ENCODE results near the gene REPS1. TPM values are rescaled to one million over a fixed set of nuclear protein-coding genes. Genes with fewer than 3 reads are reported as not detected.
"Not testable (repeated sequence)": the region's sequence is repeated elsewhere in the genome, so short reads cannot be mapped to it uniquely, and the experiment has no call there.

REPS1 gene
- total RNA-seq, 1 experiment from 2014 or later, result 35.8 TPM

DNA sequence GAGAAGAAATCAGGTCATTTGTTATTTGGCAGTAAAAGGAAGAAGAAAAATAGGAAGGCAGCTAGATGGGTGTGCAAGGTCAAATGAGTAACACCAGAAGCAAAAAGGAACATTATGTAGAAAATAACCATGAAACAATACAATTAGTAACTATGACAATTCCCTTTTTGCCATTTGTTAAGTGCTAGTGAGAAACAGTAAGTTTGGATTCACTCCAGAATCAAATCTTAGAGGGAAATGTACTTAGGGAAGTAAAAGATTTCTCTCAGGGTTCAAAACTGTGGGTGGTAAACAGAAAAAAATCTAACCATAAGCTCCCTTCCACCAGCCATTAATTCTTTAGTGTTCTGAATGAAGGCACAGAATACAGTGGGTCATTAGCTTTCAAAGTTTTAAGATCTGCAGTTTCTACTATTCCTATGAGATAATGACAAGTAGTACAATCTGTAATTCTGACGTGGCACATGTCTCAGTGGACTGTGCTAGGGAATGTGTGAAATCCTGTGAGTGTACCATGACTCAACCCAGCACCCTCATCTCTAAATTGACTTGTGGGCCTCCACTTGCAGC lies 17.1 kb downstream of the REPS1 start:
- DNase-seq (ENCODE audit: low read depth), result peak; percentile 89

DNA sequence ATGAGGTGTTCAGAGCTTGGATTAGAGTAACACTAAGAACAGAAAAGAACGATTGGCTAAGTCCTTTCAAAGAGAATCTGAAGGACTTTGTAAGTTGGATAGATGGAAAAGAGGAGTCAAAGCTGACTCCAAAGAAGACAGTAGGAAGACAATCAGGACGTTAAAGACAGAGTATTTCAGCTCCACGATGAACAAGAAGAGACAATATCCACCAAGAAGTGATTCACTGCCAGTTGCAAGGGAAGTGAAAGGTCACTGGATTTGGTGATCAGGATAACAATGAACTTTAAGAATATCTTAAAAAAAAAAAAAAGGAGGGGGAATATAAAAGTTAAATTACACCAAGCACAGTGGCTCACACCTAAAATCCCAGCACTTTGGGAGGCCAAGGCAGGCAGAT lies 17.9 kb downstream of the REPS1 start:
- no peak for DNase-seq (ENCODE audit: low read depth)

DNA sequence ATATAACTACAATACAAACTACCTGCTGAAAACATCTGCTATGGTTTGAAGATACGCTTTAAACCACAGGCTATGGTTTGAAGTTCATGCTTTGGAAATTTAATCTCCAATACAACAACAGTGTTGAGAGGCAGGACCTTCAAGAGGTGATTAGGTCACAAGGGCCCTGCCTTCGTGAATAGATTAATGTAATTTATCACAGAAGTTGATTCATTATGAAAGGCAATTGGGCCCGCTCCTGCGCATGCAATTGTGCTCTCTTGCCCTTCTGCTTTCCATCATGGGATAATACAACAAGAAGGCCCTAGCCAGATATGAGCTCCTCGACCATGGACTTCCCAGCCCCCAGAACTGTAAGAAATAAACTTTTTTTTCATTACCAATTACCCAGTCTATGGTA lies 21.2 kb downstream of the REPS1 start:
- DNase-seq (ENCODE audit: low read depth), result no peak

DNA sequence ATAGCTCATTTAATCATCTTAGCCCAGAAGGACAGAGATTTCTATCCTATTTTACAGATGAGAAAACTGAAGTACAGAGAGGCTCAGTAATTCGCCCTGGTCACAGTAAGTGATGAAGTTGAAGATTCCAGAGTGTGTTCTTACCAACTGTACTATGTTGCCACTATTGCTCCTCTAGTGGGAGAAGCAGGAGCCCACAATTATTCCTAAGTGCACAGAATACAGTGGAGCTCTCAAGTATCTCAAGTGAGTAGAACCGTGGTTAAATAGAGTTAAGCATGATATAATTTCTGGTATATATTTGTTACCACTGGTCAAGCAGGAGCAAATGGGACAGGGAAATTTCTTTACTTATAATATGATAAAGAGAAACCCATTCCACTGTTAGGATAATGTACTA lies 22.1 kb downstream of the REPS1 start:
- DNase-seq (ENCODE audit: low read depth), result no peak

DNA sequence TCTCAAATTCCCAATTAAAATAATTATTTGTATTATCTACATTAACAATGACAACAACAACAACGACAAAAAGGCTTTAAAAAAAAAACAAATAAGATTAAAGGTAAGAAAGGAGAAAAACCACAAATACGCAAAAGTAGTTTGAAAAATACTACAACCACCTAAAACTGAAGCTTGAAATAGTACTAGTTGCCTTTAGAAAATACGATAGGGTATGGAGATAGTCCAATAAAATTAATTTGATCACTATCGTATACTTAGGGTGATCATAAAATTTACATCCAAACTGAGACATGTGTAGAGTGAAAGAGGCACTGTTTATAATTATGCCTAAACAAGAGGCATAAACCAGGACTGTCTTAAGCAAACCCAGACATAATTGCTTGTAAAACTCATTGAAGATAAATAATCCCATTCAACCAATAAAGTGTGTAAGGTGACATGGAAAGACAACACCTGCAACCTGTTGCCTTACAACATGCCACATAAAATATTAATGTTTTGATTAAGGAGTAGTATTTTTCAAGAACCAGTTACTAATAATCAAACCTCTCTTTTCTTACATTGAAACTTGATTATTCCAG lies 22.7 kb downstream of the REPS1 start:
- no peak for DNase-seq (ENCODE audit: low read depth)

DNA sequence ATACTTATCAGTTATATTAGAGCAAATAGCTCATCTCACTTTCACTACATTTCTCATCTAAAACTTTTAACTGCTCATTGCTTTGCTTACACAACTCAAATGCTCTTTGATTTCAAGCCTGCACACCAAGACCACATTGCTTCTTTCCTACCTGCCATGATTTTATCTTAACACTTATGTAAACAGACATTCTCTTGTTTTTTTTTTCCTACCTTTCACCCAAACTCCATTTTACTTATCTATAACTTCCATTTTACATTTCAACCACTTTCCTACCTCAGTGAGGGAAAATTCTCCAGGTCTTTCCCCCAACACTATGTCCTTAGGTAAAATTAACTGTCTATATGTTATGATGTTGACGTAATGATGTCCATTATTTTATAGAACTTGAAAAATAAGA lies 24.0 kb downstream of the REPS1 start:
- DNase-seq (ENCODE audit: low read depth), result no peak

DNA sequence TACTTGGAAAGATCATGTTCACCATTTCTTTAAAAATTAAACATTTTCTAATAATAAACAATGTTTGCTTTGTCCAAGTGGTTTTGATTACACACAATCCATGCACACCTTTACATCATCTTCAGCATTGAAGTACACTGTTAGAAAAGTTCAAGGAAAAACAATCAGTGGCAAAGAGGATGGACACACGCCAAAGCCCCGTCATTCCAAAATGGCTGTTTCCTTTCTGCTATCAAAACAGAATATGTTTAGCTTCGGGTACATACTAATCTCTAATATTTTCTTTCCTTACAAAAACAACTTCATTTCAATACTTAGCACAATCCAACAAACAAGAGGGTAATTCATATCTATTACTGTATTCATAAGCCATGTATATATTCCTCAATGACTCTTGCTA lies 24.5 kb downstream of the REPS1 start:
- peak; percentile 36 for DNase-seq (ENCODE audit: low read depth)

DNA sequence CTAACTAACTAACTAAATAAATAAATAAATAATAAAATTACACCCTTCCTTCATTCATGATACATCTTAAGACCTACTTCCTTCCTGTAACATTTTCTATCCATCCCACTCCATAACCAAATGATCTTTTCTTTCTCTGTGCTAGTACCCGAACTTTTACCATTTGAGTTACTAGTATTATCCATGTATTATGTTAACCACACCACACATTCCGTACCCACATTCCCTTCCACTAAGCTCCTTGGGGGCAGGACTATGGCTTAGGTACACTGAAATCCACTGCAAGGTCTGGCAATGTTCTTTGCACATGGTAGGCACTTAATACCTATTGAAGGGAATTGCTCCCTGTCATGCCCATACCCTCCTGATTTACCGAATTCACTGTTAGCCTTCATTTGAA lies 24.9 kb downstream of the REPS1 start:
- no peak for DNase-seq (ENCODE audit: low read depth)

DNA sequence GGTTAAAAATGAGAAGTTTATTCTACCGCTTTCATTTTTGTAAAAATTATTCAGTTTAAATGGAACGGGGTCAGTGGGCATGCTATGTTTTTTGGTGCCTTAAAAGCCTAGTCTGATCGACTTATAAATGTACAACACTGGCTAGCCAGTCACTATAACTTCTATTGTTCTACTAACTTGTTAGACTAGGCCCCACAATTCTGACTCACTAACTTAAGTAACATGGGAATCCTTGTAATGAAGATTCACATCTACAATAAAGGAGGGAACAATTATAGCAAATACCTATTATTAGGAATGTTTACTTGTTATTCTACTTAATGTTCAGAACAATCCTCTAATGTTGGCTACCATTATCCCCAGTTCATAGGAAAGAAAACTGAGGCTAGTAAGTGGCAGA lies 28.5 kb downstream of the REPS1 start:
- DNase-seq (ENCODE audit: low read depth), result no peak

DNA sequence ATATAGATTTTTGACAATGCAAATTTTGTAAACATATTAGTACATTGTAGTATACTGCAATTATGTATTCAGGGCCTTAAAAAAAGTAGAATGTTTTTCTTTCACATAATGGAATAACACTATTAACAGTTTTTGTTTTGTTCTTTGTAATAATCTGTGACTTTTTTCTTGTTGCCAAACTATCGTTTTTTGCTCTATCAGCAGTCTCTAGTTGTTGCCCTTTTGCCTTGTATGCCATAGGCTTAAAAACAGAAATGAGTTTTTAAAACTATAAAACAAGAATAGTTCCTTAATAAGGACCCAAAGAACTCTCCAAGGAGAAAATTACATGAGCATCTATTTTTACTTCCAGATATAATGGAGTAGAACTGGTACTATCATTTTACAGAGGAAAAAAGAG lies 29.5 kb downstream of the REPS1 start:
- no peak for DNase-seq (ENCODE audit: low read depth)

DNA sequence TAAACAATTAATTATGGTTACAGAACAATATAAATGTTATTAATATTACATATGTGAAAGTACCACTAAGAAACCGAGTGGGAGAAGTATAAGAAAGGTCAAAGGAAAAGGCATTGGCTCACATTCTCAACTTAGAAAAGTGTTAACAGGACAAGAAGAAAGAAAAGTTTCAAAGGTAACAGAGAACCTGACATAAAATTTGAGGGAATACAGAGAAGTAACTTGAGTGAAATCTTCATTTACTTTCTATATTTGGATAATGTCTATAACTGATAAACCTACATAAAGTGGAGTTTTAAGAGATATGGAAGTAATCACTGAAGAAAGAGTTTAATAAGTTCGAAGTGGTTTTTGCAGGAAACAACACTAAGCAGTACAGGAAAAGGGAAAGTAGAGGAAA lies 30.1 kb downstream of the REPS1 start:
- DNase-seq (ENCODE audit: low read depth), result no peak

DNA sequence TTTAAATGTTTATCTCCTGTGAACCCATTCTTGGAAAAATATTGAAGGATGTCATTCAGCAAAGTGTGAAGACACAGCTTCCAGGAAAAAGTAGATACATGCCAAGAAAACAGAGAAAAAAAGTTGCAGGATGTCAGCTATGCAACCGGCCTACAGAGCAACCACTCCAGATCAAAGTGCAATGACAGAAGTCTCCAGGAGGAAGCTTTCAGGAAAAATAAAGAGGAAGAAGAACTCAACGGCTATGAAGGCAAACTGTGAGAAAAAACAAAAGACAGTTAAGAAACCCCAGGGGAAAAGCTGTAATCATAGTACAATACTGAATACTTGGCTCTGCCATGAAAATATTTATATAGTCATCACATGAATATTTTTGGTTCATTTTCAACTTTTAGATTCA lies 30.6 kb downstream of the REPS1 start:
- DNase-seq (ENCODE audit: low read depth), result no peak

DNA sequence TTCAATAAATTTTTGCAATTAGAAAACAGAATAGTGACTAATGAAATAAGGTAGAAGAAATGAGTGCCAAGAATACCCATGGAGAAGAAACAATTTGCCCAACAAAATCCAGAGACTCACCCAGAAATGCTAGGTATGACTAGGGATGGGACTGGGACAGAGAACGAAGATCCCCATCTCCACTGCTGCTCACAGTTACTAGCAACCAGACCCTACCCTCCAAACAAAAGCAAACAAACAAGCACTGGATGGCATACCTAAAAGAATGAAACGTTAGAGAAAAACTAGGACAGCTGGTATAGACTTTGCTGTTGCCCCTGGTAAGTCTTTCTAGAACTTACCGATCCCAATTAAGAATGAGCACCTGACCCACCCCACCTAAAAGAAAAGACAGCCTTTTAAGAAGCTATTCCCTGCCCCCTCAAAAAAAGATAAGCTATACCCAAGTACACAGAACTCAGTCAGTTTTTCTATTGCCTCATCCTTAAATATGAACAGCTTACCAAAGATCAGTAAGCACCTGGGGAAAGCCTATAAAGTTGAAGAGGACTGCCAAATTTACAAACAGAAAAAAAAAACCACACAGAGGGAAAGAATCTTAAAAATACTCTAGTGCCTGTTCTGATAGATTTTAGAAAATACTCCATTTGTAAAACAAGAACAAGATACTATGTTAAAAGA lies 31.7 kb downstream of the REPS1 start:
- no peak for DNase-seq (ENCODE audit: low read depth)

DNA sequence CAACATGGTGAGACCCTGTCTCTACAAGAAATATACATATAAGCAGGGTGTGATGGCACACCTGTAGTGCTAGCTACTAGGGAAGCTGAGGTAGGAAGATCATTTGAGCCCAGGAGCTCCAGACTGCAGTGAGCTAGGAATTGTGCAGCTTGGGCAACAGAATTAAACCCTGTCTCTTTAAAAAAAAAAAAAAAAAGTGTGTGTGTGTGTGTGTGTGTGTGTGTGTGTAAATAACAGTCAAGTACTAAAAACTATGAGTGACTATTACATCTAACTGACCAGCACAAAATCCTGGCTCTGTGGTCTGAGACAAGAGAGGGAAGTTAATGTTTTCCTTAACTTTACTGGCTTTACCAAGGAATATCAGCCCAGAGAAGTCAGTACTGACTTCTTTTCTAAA lies 32.8 kb downstream of the REPS1 start:
- no peak for DNase-seq (ENCODE audit: low read depth)

DNA sequence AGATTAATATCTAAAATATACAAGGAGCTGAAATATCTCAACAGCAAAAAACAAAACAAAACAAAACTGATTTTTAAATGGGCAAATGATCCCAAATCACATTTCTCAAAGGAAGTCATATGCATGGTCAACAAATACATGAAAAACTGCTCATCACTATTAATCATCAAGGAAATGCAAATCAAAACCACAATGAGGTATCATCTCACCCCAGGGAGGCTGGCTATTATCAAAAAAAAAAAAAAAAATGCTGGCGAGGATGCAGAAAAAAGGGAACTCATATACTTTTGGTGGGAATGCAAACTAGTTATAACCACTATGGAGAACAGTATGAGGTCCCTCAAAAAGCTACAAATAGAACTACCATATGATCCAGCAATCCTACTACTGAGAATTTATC lies 34.6 kb downstream of the REPS1 start:
- DNase-seq (ENCODE audit: low read depth), result peak; percentile 34

DNA sequence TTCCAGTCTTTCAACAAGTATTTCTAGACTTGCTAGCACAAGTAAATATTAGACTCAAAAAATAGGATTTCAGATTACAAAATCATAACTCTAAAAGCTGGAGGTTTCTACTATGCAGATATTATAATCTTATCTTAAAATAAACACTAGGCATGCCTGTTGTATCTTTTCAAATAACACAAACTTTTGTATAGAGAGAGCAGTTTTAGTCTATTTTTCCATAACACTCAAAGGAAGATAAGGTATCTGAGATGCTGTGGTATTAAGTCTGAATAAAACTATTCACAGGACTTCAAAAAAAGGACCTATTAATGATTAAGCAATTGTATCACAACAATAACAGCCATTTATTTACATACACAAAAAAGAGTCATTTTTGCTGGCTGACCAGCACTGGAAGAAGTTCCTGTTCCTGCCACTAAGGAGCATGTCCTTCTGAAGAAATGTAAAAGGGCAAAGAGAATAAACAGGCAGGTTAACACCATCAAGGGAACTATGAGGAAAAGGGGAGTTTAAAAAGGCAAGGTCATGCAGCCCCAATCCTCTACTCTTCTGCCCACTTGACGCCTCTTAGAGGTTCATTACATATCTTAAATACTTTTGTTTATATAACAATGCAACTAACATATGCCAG lies 39.4 kb downstream of the REPS1 start:
- DNase-seq (ENCODE audit: low read depth), result no peak

DNA sequence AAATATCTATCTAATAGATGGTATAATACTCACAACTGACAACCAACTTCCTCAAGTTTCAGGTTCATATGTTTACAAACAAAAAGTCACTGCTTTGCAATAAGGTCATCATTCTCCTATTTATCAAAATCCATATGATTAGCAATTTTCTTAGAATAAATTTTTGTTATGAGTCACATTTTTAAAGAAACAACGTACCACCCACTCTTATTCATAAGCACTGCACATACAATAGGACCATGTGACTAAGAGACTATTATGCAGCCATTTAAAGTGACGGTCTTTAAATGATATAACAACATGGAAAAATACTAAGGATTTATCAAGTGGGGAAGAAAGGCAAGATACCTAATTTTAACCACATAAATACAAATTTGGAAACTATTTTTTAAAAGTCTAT lies 40.0 kb downstream of the REPS1 start:
- DNase-seq (ENCODE audit: low read depth), result no peak

DNA sequence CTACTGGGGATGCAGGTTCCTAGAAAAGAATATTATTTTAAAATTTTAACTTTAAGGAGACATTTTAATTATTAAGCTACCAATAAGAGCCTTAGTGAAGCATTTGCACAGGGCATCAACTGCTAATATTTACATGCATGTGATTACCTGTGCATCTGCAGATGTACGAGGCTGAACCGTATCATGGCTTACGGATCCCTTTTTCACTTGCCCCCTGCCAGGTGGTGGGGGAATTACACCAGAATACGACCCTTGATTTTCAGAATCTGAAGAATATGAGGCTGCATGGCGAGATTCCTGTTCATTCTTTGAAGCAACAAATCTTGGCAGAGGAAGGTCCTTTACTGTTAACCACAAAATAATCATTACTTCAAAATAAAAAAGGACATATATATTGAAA lies 42.7 kb downstream of the REPS1 start:
- DNase-seq (ENCODE audit: low read depth), result no peak

DNA sequence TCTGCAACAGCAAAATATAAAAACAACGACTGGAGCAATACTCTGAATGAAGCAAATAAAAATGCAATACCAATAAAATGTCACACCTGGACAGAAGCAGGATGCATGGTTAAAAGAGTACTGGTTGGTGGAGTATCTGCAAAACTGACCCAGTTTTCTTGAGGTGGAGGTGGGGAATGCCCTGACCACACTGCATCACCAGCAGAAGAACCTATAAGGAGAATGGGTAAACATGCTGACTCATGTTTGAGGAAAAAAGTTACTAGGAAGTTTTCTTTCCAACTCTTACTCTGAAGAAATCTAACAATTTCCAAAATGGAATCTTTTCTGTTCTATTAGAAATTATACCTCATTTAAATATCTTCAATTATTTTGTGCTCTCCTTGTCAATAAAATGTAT lies 43.6 kb downstream of the REPS1 start:
- peak; percentile 62 for DNase-seq (ENCODE audit: low read depth)

DNA sequence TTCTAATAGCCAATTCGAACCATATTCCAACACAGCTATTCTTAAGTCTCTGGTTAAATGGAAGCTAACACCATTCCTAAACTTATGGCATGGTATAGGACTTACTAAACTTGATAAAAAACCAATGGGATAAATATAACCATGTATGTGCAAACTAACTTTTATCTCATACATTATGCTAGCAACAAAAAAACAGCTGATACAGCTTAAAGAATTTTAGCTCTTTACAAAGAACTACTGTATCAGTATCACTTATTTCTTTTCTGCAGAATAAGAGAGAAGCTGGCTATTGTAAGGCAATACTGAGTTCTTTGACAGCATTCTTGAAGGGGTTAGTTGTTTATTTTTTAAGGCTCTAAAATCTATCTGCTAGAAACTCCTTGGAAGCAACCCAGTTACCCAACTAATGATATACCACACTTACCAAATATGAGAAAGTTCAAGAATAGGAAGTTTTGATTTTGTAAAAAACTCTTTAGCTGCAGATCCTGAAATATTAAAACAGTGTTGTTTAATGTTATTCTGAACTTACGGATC lies 44.9 kb downstream of the REPS1 start:
- DNase-seq (ENCODE audit: low read depth), result no peak

DNA sequence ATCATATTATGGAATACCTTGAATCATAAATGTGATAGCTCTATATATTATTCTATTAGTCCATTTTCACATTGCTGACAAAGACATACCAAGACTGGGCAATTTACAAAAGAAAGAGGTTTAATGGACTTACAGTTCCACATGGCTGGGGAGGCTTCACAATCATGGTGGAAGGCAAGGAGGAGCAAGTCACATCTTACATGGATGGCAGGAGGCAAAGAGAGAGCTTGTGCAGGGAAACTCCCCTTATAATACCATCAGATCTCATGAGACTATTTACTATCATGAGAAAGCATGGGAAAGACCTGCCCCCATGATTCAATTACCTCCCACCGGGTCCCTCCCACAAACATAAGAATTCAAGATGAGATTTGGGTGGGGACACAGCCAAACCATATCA lies 51.2 kb downstream of the REPS1 start:
- DNase-seq (ENCODE audit: low read depth), result not testable (repeated sequence)

DNA sequence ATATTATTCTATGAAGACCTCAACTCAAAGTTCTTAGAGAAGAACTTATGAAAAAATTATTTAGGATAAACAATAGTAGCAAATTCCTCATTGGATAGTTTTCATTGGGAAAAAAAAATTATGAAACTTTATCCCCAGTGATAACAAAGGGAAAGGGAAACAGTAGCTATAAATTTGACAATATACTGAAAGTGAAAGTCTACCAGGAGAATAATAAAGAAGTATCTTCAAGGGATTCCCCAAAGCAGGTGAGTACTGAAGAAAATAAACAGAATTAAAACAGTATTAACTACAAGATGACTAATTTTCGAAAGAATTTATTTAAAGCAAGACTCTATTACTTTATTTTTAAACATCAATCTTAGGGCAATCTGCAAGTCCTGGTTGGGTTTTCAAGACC lies 56.4 kb downstream of the REPS1 start:
- DNase-seq (ENCODE audit: low read depth), result no peak

DNA sequence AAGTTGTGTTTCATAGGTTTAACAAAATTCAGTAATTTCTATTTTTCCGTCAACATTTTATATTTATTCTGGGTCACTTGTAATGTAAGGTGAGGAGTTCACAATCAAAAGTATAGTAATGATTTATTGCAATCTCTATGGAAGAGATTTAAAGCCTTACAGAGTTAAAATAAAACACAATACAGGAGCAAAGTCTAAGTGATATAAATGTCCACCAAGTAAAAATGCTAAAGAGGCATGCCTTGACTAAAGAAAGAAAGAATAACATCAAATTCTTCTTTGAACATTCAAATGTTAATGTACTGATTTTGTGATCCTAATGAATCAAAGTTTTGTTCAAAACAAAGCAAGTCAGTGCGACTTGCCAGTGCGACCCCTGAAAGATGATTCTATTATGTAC lies 61.5 kb downstream of the REPS1 start:
- no peak for DNase-seq (ENCODE audit: low read depth)

All from Daoy (cell line).